Esophagus muscularis mucosa (tissue), 4 donors: ENCODE results near the gene DOK7.

Experiments
- CTCF ChIP-seq, 3 experiments: fragments of 200-600 bp in 2 of 3; fragments of 450-650 bp in 1 of 3; sonication (generic) in 2 of 3; IDR thresholded peaks; one replicate each; pipeline ENCODE4 v1.5.1; 2017 to 2019; ENCODE audit warnings: antibody characterized with exemption in 3 of 3, mild to moderate bottlenecking in 2 of 3, moderate library complexity in 1 of 3
- EP300 ChIP-seq: sonication (generic); formaldehyde crosslinking; IDR thresholded peaks from one replicate; pipeline ENCODE4 v1.6.1; 2017; ENCODE audit warnings: antibody characterized with exemption
- POLR2AphosphoS5 ChIP-seq, 2 donors: sonication (generic); formaldehyde crosslinking; IDR thresholded peaks; one replicate each; pipeline ENCODE4 v1.6.1; 2017; ENCODE audit warnings: antibody characterized with exemption in 2 of 2

GRCh38 chr4:3516061-3516835 lies 53.1 kb downstream of the DOK7 start:
- TF ChIP-seq CTCF (IDR thresholded peaks at IDR 0.05) (no peak), EP300 (no peak), POLR2AphosphoS5 (IDR thresholded peaks at IDR 0.05) (no peak)
